WTC11 (cell line): ENCODE data around the gene USP26.

ENCODE experiments used
- CTCF ChIP-seq: fragments of 200-600 bp; IDR thresholded peaks from 2 replicates; pipeline ENCODE4 v1.8.0; 2022; ENCODE audit warnings: antibody characterized with exemption
- EMX1 ChIP-seq: fragments of 250-450 bp; sonication (Bioruptor Pico); IDR thresholded peaks from 2 replicates; pipeline ENCODE4 v1.8.0; 2021; ENCODE audit warnings: mild to moderate bottlenecking
- FOXJ3 ChIP-seq: sonication (generic); formaldehyde crosslinking; IDR thresholded peaks from 2 replicates; pipeline ENCODE4 v1.9.0; 2021; ENCODE audit warnings: missing genetic modification reagents, mild to moderate bottlenecking, borderline replicate concordance
- JUN ChIP-seq: sonication (generic); formaldehyde crosslinking; IDR thresholded peaks from 2 replicates; pipeline ENCODE4 v1.8.0; 2023; ENCODE audit warnings: mild to moderate bottlenecking, missing genetic modification reagents
- MAX ChIP-seq: sonication (generic); formaldehyde crosslinking; IDR thresholded peaks from 2 replicates; pipeline ENCODE4 v1.8.0; 2022; ENCODE audit warnings: mild to moderate bottlenecking, missing genetic modification reagents
- ZNF263 ChIP-seq: sonication (generic); formaldehyde crosslinking; IDR thresholded peaks from 2 replicates; pipeline ENCODE4 v1.8.1; 2022; ENCODE audit warnings: low read depth, mild to moderate bottlenecking, moderate library complexity, missing genetic modification reagents
- ZNF396 ChIP-seq: fragments of 250-450 bp; sonication (Bioruptor Pico); IDR thresholded peaks from 2 replicates; pipeline ENCODE4 v1.8.0; 2021; ENCODE audit warnings: mild to moderate bottlenecking, moderate library complexity, borderline replicate concordance

- TF ChIP-seq MAX: no peak
- no peak for TF ChIP-seq ZNF263 (CRISPR knock-in tag)
- no peak for TF ChIP-seq CTCF
- no peak for TF ChIP-seq JUN (CRISPR knock-in tag)
- no peak for TF ChIP-seq FOXJ3 (CRISPR knock-in tag)
- no peak for TF ChIP-seq EMX1 (CRISPR knock-in tag)
- no peak for TF ChIP-seq ZNF396 (CRISPR knock-in tag)
Measured at GRCh38 chrX:133042260-133042659, 54.6 kb downstream of the USP26 start.
